Measurements from ENCODE around the gene TTLL8. TPM values are rescaled to one million over a fixed set of nuclear protein-coding genes. Genes with fewer than 3 reads are reported as not detected.

The TTLL8 gene
- total and polyA plus RNA-seq, 2 of the 8 experiments (the other 6 are each of a cell fraction or from before 2014, with no cell fraction given), result not detected

GRCh38 chr22:50014655-50015401, 43.3 kb downstream of the TTLL8 start (continued):
- TF ChIP-seq EP300 (IDR thresholded peaks at IDR 0.05; ENCODE audit: borderline replicate concordance in 1 of 2, low read depth in 2 of 2, low read length in 2 of 2), result no peak
- TF ChIP-seq BRCA1 (IDR thresholded peaks at IDR 0.05; ENCODE audit: low read depth, low read length), result no peak
- no peak for TF ChIP-seq ATF3 (IDR thresholded peaks at IDR 0.05; ENCODE audit: insufficient read depth, low read depth, low read length)
- TF ChIP-seq CHD2 (IDR thresholded peaks at IDR 0.05; ENCODE audit: low read length), result no peak
- TF ChIP-seq ZNF274 (IDR thresholded peaks at IDR 0.05; ENCODE audit: borderline replicate concordance, extremely low read depth, low read length), result no peak
- TF ChIP-seq, protein P1, sequence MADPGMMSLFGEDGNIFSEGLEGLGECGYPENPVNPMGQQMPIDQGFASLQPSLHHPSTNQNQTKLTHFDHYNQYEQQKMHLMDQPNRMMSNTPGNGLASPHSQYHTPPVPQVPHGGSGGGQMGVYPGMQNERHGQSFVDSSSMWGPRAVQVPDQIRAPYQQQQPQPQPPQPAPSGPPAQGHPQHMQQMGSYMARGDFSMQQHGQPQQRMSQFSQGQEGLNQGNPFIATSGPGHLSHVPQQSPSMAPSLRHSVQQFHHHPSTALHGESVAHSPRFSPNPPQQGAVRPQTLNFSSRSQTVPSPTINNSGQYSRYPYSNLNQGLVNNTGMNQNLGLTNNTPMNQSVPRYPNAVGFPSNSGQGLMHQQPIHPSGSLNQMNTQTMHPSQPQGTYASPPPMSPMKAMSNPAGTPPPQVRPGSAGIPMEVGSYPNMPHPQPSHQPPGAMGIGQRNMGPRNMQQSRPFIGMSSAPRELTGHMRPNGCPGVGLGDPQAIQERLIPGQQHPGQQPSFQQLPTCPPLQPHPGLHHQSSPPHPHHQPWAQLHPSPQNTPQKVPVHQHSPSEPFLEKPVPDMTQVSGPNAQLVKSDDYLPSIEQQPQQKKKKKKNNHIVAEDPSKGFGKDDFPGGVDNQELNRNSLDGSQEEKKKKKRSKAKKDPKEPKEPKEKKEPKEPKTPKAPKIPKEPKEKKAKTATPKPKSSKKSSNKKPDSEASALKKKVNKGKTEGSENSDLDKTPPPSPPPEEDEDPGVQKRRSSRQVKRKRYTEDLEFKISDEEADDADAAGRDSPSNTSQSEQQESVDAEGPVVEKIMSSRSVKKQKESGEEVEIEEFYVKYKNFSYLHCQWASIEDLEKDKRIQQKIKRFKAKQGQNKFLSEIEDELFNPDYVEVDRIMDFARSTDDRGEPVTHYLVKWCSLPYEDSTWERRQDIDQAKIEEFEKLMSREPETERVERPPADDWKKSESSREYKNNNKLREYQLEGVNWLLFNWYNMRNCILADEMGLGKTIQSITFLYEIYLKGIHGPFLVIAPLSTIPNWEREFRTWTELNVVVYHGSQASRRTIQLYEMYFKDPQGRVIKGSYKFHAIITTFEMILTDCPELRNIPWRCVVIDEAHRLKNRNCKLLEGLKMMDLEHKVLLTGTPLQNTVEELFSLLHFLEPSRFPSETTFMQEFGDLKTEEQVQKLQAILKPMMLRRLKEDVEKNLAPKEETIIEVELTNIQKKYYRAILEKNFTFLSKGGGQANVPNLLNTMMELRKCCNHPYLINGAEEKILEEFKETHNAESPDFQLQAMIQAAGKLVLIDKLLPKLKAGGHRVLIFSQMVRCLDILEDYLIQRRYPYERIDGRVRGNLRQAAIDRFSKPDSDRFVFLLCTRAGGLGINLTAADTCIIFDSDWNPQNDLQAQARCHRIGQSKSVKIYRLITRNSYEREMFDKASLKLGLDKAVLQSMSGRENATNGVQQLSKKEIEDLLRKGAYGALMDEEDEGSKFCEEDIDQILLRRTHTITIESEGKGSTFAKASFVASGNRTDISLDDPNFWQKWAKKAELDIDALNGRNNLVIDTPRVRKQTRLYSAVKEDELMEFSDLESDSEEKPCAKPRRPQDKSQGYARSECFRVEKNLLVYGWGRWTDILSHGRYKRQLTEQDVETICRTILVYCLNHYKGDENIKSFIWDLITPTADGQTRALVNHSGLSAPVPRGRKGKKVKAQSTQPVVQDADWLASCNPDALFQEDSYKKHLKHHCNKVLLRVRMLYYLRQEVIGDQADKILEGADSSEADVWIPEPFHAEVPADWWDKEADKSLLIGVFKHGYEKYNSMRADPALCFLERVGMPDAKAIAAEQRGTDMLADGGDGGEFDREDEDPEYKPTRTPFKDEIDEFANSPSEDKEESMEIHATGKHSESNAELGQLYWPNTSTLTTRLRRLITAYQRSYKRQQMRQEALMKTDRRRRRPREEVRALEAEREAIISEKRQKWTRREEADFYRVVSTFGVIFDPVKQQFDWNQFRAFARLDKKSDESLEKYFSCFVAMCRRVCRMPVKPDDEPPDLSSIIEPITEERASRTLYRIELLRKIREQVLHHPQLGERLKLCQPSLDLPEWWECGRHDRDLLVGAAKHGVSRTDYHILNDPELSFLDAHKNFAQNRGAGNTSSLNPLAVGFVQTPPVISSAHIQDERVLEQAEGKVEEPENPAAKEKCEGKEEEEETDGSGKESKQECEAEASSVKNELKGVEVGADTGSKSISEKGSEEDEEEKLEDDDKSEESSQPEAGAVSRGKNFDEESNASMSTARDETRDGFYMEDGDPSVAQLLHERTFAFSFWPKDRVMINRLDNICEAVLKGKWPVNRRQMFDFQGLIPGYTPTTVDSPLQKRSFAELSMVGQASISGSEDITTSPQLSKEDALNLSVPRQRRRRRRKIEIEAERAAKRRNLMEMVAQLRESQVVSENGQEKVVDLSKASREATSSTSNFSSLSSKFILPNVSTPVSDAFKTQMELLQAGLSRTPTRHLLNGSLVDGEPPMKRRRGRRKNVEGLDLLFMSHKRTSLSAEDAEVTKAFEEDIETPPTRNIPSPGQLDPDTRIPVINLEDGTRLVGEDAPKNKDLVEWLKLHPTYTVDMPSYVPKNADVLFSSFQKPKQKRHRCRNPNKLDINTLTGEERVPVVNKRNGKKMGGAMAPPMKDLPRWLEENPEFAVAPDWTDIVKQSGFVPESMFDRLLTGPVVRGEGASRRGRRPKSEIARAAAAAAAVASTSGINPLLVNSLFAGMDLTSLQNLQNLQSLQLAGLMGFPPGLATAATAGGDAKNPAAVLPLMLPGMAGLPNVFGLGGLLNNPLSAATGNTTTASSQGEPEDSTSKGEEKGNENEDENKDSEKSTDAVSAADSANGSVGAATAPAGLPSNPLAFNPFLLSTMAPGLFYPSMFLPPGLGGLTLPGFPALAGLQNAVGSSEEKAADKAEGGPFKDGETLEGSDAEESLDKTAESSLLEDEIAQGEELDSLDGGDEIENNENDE (IDR thresholded peaks at IDR 0.05; ENCODE audit: insufficient replicate concordance, low read length), result no peak
- TF ChIP-seq HDAC6 (IDR thresholded peaks at IDR 0.05; ENCODE audit: low read depth, low read length), result no peak

All from H1 (cell line).